Activated CD4-positive, alpha-beta T cell treated with anti-CD3 and anti-CD28 coated beads, Interleukin-2, Interleukin-4, amounts not matched to agents 100 ng/mL and 50 ng/mL, durations not matched to agents 16 hours and 8 hours (primary cell): Measurements from ENCODE around the gene MTMR3.
A peak's percentile ranks its signal among the peaks of the same experiment; 100 is the strongest.
"Not testable (repeated sequence)": the region's sequence is repeated elsewhere in the genome, so short reads cannot be mapped to it uniquely, and the experiment has no call there.

Experiments used
- DNase-seq: peaks from one replicate; pipeline ENCODE4 v3.0.0-alpha.2; 2020; ENCODE audit warnings: low spot score

The MTMR3 gene

DNA sequence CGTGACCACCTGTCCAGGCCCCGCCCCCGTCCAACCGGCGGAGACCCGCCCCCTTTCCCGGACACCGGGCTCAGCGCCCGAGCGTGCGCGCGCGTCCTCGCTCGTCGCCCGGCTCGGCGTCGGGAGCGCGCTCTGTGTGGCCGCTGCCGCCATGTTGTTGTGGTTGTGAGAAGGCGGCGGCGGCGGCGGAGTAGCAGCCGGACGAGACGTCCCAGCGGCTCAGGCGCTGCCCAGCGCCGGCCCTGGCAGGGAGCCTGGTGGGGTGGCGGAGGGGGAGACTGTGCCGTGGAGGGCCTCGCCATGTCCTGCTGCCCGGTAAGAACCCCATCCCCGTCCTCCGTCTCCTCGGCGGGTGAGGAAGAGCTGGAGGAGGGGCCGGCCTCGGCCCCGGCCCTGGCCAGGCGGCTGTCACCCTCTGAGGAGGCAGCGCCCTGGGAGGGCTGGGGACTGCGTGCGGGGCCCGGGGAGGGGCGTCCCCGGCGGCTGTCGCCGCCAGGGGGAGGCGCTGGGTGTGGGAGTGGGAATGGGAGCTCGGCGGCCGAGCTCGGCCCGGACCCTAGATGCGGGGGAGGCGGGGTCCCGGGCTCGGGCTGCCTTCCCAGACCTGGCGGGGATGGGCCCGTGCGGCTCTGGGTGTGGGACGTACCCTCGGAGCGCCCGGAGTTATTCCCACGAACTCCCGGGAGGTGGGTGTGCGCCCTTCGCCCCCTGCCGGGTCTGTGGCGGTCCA lies at the start of gene MTMR3:
MTMR3 (plus strand) TSS at position 130 of the 730 bp plus-strand sequence. CDS start 87,886 bp downstream, outside the sequence.
- peak; percentile 97 for DNase-seq

DNA sequence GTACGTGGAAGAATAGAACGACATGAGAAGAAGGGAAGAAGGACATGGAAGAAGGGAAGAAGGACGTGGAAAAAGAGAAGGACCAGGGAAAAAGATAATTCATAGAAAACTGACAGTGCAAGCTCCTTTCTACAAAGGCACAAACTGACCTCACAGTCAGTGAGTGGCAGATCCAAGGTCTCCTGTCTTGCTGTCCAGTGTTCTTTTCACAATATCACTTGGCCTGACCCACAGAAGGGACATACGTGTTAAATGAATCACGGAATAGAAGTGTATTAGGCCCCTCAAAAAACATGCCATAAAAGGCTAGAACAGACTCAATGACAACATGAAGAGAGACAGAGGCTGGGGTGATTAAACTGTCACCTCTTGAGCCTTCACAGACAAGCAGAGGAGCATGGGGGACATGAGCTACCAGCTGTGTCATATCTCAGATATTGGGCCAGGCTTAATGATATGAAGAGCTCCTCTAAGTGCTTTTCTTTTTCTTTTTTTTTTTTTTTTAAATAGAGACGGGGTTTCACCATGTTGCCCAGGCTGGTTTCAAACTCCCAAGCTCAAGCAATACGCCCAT lies 49.5 kb upstream of the MTMR3 start:
- no peak for DNase-seq

GRCh38 chr22:29834046-29834445 lies 48.9 kb upstream of the MTMR3 start:
- no peak for DNase-seq

DNA sequence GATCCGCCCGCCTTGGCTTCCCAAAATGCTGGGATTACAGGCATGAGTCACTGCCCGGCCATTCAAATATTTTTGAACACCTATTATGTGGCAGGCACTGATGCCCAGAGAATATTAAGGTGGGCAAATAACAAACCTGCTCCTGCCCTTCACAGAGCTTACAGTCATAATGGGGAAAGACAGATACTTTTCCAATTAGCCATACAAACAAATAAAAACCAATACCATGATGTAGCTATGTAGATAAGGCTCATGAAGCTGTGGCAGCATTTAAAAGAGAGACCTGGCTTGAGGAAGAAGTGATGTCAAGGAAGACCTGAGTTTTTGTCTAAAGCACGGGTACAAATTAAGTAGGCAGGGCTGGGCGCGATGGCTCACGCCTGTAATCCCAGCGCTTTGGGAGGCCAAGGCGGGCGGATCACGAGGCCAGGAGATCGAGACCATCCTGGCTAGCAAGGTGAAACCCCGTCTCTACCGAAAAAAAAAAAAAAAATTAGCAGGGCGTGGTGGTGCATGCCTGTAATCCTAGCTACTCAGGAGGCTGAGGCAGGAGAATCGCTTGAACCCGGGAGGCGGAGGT lies 46.1 kb upstream of the MTMR3 start:
- not testable (repeated sequence) for DNase-seq

DNA sequence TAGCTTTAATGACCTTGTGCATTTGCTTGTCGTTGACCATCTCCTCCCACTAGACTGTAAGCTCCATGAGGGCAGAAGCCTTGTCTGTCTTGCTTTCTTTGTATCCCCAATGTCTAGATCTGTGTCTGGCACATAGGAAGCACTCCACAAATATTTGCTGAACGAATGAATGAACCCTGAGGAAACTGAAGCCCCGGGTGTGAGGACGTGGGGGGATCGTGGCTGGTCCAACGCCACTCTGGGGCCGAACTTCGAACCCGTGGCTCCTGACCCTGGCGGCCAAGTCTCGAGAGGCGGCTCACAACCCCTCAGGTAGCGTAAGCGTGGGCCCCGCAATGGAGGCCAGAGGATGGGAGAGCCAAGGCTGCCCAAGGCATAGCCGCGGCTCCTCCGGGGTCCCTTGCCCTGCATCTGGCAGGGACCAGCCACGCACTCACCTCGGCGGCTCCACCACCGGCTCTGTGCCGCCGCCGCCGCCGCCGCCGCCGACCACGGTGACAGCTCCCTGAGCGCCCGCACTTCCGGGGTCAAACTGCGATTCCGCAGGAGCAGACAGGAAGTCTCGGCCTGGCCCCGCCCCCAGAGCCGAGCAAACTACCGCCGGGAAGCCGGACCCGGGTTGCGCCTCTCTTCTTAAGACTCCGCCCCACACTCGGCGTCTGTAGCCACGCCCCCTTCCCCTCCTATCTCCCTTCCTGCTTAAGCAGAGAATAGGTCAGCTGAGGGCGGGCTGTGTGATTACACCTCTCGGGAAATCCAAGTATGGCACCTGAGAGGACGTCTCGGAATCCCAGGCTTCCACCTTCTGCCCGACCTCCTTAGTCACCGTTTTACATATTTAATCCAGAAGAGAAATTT lies 45.0 kb upstream of the MTMR3 start, which contains the start of gene ASCC2:
ASCC2 (minus strand) TSS at position 534 of the 858 bp plus-strand sequence. CDS start 5,949 bp downstream, outside the sequence.
- peak; percentile 98 for DNase-seq

DNA sequence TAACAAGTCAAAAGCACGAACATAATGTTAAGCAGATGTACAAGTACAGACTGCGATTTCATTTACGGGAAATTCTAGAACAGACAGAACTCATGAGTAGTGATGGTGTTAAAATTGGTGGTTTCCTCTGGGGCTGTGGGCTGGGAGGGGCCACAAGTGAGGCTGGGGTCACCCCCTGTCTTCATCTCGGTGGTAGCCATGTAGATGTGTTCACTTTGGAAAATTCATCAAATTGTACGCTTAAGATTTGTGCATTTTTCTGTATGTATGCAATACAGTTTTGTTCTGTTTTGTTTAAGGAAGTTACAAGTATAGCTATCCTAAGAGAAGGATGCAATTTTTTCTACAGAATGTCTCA lies 44.4 kb upstream of the MTMR3 start:
- DNase-seq: no peak

GRCh38 chr22:29839039-29839438 lies 43.9 kb upstream of the MTMR3 start:
- no peak for DNase-seq

GRCh38 chr22:29840498-29840897 lies 42.5 kb upstream of the MTMR3 start:
- no peak for DNase-seq

GRCh38 chr22:29842172-29842571 lies 40.8 kb upstream of the MTMR3 start:
- DNase-seq: no peak

- no peak for DNase-seq
Measured at GRCh38 chr22:29842740-29843139, 40.2 kb upstream of the MTMR3 start.

GRCh38 chr22:29846290-29846689 lies 36.7 kb upstream of the MTMR3 start:
- DNase-seq: no peak

GRCh38 chr22:29848111-29848510 lies 34.9 kb upstream of the MTMR3 start:
- DNase-seq: no peak

- no peak for DNase-seq
Measured at GRCh38 chr22:29854432-29854831, 28.5 kb upstream of the MTMR3 start.

DNA sequence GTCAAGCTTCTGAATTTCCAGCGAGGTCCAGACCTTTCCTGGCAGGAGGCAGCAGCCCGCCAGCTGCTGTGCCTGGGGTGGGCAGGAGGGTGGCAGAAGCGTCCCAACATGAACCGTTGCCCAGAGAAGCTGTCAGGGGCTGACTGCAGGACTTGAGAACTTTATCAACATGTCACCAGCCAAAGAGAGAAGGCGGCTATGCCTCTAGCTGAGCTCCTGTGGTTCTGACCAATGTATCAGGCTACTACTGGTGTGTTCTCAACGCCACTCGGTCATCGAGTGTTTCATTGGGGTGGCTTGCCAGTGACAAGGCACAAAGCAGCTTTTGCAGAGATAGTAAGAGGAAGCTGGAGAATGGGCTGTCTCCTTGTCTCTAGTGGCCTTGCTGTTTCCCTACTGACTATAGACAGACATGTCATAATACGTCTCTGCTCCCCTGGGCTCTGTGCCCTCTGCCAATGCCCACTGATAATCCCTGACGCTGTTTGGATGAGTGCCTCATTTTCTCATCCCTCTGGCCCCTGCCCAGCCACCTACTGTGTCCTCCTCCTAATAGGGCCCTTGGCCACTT lies 27.3 kb upstream of the MTMR3 start:
- DNase-seq: no peak

DNA sequence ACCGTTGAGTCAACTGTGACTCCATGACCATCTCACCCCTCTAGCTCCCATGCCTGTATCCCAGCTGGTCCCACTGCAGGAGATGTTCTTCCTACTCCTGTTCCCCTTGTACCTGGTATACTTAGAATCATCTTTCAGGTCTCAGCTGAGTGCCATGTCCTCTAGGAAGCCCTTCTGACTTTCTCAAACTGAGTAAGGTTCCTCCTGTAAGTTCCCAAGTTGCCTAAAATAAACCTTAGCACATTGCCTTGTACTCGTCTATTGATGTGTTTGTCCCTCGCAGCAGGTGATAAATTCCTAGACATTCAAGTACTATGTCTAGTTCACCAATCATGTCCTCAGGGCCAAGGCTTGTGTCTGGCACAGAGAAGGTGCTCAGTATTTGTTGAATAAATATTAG lies 26.5 kb upstream of the MTMR3 start:
- no peak for DNase-seq

DNA sequence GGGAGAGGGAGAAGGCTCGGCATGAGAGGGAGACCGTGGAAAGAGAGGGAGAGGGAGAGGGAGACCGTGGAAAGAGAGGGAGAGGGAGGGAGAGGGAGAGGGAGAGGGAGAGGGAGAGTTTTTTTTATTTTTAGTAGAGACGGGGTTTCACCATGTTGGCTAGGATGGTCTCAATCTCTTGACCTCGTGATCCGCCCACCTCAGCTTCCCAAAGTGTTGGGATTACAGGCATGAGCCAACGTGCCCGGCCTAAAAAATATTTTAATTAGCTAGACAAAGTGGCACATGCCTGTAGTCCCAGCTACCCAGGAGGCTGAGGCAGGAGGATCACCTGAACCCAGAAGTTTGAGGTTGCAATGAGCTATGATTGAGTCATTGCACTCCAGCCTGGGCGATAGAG lies 23.9 kb upstream of the MTMR3 start:
- not testable (repeated sequence) for DNase-seq

GRCh38 chr22:29860006-29860766 lies 22.8 kb upstream of the MTMR3 start:
- no peak for DNase-seq

DNA sequence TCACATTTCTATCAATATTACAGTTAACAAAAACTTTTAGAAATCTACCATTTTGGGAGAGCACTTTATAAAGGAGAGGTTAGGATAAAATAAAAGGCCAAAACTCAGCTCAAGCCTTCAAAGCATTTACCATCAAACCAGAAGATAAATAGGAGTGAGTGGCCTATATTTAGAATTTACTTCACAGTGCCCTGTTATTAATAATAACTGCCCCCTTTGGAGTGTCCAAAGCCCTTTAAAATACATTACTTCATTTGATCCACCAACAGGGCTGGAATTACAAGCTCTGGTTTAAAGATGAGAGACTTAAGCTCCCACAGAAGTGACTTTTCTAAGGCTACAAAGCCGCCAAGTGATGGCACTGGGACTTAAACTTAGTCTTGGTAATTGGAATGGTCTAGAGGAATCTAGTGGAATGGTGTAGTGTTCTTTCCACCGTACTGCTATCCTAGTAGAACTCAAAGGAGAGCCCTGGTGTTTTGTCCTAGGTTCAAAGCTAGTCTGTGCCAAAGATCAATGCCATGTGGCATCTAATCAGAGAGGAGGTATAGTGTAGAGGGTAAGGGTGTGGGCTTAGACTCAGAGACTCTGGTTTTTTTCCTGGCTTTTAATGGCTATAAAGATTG lies 21.2 kb upstream of the MTMR3 start:
- no peak for DNase-seq

GRCh38 chr22:29865572-29865971 lies 17.4 kb upstream of the MTMR3 start:
- not testable (repeated sequence) for DNase-seq

DNA sequence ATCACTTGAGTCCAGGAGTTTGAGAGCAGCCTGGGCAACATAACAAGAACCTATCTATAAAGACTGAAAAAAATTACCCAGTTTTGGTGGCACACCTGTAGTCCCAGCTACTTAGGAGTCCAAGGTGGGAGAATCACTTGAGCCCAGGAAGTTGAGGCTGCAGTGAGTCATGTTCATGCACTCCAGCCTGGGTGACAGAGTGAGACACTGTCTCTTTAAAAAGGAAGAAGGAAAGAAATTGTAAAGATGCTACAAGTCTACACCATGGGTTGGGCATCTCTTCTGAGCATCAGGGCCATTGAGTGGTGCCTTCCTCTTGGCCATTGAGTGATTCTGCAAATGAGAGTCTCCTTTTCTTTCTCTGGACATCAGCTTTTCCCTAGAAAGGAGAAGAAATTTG lies 15.7 kb upstream of the MTMR3 start:
- DNase-seq: no peak

DNA sequence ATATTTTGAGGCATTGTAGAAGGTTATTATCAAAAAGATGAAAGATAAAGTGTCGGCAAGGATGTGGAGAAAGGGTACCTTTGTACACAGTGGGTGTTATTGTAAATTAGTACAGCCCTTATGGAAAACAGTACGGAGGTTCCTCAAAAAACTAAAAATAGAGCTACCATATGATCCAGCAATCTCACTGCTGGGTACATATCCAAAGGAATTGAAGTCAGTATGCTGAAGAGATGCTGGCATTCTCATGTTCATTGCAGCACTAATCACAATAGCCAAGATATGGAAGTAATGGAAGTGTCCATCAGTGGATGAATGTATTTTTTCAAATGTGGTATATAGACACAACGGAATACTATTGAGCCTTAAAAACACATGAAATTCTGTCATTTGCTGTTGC lies 15.1 kb upstream of the MTMR3 start:
- DNase-seq: no peak
